AG10803 (cell line): ENCODE measurements around the gene FADS3.
"Not testable (repeated sequence)": the region's sequence is repeated elsewhere in the genome, so short reads cannot be mapped to it uniquely, and the experiment has no call there.

ENCODE experiments used
- DNase-seq: peaks from one replicate; pipeline ENCODE4 v3.0.0; 2010; ENCODE audit warnings: low read depth
- H3K4me3 ChIP-seq: 2 replicates; pipeline ENCODE4 v1.5.1; 2011; ENCODE audit warnings: mild to moderate bottlenecking, low read length, control low read depth
- CTCF ChIP-seq: conservative IDR thresholded peaks from 2 replicates; pipeline ENCODE4 v1.5.1; 2011; ENCODE audit warnings: mild to moderate bottlenecking, low read length, control low read depth, inconsistent platforms

FADS3 gene

DNA sequence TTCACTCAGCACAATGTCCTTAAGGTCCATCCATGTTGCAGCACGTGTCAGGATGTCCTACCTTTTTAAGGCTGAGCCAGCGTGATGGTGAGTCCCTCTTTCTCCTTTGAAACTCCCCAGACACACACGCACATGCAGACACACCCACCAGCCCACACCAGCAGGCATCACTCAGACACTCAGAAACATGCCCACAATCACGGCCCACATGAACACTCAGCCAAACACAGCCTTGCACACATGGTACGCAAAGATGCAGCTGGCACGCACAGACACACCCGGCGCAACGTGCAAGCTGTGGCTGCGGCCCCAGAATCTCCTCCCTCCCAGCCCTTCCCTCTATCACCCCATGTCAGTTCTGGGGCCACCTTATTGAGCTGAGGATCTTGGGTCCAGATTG is 8.0 kb downstream of the FADS3 start:
- peak; percentile 25 for DNase-seq
- H3K4me3 ChIP-seq, result no peak overlapping the region
- TF ChIP-seq CTCF, result no peak

GRCh38 chr11:61882879-61883278 is 8.5 kb downstream of the FADS3 start:
- no peak overlapping the region for H3K4me3 ChIP-seq
- DNase-seq, result no peak
- no peak for TF ChIP-seq CTCF

DNA sequence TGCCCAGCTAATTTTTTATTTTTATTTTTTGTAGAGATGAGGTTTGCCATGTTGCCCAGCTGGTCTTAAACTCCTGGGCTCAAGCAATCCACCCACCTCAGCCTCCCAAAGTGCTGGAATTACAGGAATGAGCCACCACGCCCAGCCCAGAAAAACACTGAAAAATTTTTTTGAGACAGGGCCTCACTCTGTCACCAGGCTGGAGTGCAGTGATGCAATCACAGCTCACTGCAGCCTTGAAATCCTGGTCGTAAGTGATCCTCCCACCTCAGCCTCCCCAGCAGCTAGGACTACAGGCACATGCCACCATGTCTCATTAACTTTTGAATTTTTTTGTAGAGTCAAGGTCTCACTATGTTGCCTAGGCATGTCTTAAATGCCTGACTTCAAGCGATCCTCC is 9.1 kb downstream of the FADS3 start:
- H3K4me3 ChIP-seq, result not testable (repeated sequence)
- peak; percentile 55 for DNase-seq

GRCh38 chr11:61881397-61881796 is 9.9 kb downstream of the FADS3 start:
- DNase-seq, result no peak
- H3K4me3 ChIP-seq, result no peak overlapping the region
- no peak for TF ChIP-seq CTCF

DNA sequence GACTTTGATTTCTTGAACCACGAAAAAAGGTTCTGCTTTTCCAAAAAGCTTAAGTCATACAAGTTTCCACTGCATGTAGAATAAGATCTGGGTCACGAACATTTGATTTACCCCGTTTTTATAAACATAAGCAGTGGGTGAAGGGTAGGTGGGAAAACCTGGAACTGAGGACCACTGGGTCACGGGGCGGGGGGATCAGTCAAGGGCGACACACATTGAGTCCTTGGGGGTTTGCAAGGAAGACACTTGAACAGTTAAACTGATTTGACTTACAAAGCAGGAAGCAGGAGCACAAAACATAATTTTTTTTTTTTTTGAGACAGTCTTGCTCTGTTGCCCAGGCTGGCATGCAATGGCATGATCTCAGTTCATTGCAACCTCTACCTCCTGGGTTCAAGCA is 10.9 kb downstream of the FADS3 start:
- H3K4me3 ChIP-seq, result no peak overlapping the region
- no peak for TF ChIP-seq CTCF
- no peak for DNase-seq

DNA sequence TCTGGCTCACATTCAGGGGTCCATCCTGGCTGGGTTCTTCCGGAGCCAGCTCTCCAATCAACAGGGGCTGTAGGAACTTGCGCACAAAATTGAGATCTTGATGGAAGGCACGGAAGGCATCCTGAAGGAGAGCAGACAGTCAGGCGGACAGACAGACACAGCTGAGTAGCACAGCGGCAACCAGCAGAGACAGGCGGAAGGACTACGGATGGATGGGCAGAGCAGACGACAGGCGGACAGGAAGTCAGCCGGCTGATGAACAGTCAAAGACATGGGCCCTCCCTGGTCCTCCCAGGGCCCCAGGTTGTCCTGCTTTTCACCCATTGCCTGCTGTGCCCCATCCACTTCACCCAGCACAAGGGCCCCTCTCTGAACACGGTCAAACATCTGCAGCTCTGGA is 11.3 kb downstream of the FADS3 start:
- DNase-seq, result no peak
- H3K4me3 ChIP-seq, result no peak overlapping the region
- TF ChIP-seq CTCF, result no peak

- H3K4me3 ChIP-seq, result no peak overlapping the region
- no peak for DNase-seq
- TF ChIP-seq CTCF, result no peak
Measured at GRCh38 chr11:61879152-61879551, 12.2 kb downstream of the FADS3 start.

GRCh38 chr11:61875698-61876097 is 15.6 kb downstream of the FADS3 start:
- H3K4me3 ChIP-seq, result no peak overlapping the region
- no peak for DNase-seq
- no peak for TF ChIP-seq CTCF
